Thymus (tissue), 11 donors: Measurements from ENCODE around the gene POLR3B. TPM values are rescaled to one million over a fixed set of nuclear protein-coding genes. Genes with fewer than 3 reads are reported as not detected.
"Not testable (repeated sequence)": the region's sequence is repeated elsewhere in the genome, so short reads cannot be mapped to it uniquely, and the experiment has no call there.

Experiments used
- DNase-seq, 9 donors: peaks; one replicate each; pipeline ENCODE4 v3.0.0-alpha.2; 2013; ENCODE audit warnings: low spot score in 9 of 9, low read depth in 6 of 9, missing footprints in 1 of 9
- H3K27ac ChIP-seq, 2 donors: one replicate each; pipeline ENCODE4 v1.5.1; 2013; ENCODE audit warnings: control low read depth in 1 of 2, low read depth in 1 of 2, low read length in 1 of 2, mild to moderate bottlenecking in 1 of 2, moderate library complexity in 1 of 2
- H3K27me3 ChIP-seq, 2 donors: one replicate each; pipeline ENCODE4 v1.5.1; 2013; ENCODE audit warnings: low read length in 1 of 2; ENCODE audit not compliant: control insufficient read depth in 2 of 2, insufficient read depth in 1 of 2
- H3K36me3 ChIP-seq, 2 donors: one replicate each; pipeline ENCODE4 v1.5.1; 2013; ENCODE audit warnings: low read length in 1 of 2, mild to moderate bottlenecking in 1 of 2, moderate library complexity in 1 of 2; ENCODE audit not compliant: control insufficient read depth in 2 of 2, insufficient read depth in 2 of 2
- H3K4me1 ChIP-seq, 2 donors: one replicate each; pipeline ENCODE4 v1.5.1; 2013; ENCODE audit warnings: low read length in 2 of 2; ENCODE audit not compliant: control insufficient read depth in 2 of 2, insufficient read depth in 2 of 2
- H3K4me3 ChIP-seq, 2 donors: one replicate each; pipeline ENCODE4 v1.5.1; 2013; ENCODE audit warnings: low read length in 2 of 2, control low read depth in 1 of 2, mild to moderate bottlenecking in 1 of 2
- H3K9me3 ChIP-seq, 2 donors: one replicate each; pipeline ENCODE4 v1.5.1; 2013; ENCODE audit warnings: low read length in 1 of 2, mild to moderate bottlenecking in 1 of 2; ENCODE audit not compliant: control insufficient read depth in 2 of 2, insufficient read depth in 1 of 2
- WGBS: extraction: QIAGEN DNeasy Blood & Tissue Kit; methylation state at CpG from one replicate; pipeline ENCODE4 v1.1.7; 2013; 5-methylcytosine and 5-hydroxymethylcytosine counted together
- polyA plus RNA-seq: library from polyadenylated mRNA; stranded (reverse); fragments of 200-250 nt; gene quantifications from one replicate; pipeline ENCODE4 v1.2.3, GENCODE V29; 2013
- total RNA-seq: library from RNA; stranded (reverse); fragments of 120-200 nt; gene quantifications from one replicate; pipeline ENCODE4 v1.2.4, GENCODE V29; 2013
- donor health status: healthy.

Gene POLR3B
- total and polyA plus RNA-seq, 2 donors = 4.5 to 7.5 TPM

DNA sequence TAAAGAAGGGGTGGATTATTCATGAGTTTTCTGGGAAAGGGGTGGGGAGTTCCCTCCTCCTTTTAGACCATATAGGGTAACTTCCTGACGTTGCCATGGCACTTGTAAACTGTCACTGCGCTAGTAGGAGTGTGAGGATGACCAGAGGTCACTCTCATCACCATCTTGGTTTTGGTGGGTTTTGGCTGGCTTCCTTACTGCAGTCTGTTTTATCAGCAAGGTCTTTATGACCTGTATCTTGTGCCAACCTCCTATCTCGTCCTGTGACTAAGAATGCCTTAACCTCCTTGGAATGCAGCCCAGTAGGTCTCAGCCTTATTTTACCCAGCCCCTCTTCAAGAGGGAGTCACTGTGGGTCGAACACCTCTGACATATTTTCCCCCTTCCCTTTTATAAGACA, 24.3 kb downstream of the POLR3B start:
- H3K27me3 ChIP-seq, H3K36me3 ChIP-seq, H3K4me1 ChIP-seq, H3K9me3 ChIP-seq, H3K27ac ChIP-seq, DNase-seq, H3K4me3 ChIP-seq: not testable (repeated sequence)
- 95% methylated on average over 4 of the region's 4 CpGs for WGBS

DNA sequence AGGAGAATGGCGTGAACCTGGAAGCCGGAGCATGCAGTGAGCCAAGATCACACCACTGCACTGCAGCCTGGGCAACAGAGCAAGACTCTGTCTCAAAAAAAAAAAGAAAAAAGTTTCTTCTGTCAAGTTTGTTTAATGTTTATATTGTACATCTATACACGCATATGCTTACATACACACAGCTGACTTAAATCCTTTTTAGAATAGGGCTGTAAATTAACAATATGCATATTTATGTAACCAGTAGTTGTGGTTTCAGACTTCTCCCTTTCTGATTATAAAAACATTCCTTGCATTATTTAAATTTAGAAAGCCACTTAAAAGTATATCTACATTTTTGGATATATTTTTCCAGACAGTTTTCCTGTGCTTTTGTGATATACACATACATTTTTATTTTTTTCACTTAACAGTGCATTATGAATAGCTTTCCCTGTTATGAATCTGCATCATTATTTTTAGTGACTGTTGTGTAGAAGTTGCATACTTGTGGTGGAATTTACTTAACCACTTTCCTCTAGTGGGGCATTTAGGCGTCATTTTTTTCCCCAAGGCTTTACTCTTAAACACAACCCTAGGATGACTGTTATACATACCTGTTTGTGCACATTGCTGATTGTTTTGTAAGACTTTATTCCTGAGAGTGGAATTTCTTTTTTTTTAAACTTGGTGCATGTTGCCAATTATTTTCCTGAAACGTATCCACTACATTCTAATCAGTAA, 29.4 kb downstream of the POLR3B start:
- Histone ChIP-seq H3K27ac (no peak overlapping the region), H3K4me3 (no peak overlapping the region), H3K9me3 (no peaks in the 10 kb centered on the region), H3K27me3 (no peaks in the 10 kb centered on the region), H3K4me1 (no peaks in the 10 kb centered on the region), H3K36me3 (no peaks in the 10 kb centered on the region)
- 98% methylated on average over 5 of the region's 5 CpGs for WGBS
- DNase-seq = no peak

DNA sequence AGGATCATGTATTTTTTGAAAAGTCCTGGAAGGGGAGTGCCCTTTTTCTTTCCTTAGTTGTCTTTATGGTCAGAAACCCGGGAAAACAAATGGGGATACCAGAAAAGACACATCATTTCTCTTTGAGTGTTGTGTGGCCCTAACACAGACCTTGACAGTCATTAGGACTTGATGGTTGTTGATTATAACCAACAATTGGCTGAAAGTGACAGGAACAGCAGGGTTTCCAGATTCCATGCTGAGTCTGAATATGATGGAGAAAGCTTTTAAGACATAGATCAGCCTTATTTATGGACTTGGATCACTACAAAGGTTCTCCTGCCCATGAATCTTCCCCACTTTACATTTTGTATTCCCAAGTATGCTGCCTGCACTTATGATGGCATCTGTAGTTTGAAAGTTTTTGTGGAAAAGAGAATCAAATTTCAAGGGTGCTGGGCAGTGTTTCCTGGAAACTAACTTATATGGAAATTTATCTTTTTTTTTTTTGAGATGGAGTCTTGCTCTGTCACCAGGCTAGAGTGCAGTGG, 30.4 kb downstream of the POLR3B start:
- Histone ChIP-seq H3K27ac (no peak overlapping the region), H3K4me3 (no peak overlapping the region), H3K36me3 (no peaks in the 10 kb centered on the region), H3K4me1 (no peaks in the 10 kb centered on the region), H3K27me3 (no peaks in the 10 kb centered on the region), H3K9me3 (no peaks in the 10 kb centered on the region)
- DNase-seq = no peak
- 96% methylated on average over 1 of the region's 1 CpG for WGBS

DNA sequence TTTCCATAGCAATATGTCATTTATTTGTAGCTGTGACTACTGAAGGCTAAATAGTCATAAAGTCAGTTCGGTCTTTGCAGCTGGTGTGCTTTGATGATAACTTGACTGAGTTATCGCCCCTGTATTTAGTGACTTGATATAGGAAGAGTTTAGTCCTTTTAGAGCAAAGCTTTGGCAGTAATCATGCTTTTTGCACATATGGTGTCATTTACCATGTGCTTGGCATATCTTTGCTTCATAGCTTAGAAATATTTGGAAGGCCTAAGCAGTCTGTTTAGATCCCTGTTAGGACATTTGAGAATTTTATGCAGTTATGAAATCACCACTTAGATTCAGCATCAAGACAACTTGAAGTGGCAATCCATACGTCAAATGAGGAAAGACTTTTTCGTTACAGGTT, 31.6 kb downstream of the POLR3B start:
- no peak overlapping the region for H3K27ac ChIP-seq
- no peaks in the 10 kb centered on the region for H3K9me3 ChIP-seq
- no peak for DNase-seq
- H3K4me3 ChIP-seq = no peak overlapping the region
- no peaks in the 10 kb centered on the region for H3K36me3 ChIP-seq
- no peaks in the 10 kb centered on the region for H3K4me1 ChIP-seq
- no peaks in the 10 kb centered on the region for H3K27me3 ChIP-seq
- WGBS = 96% methylated on average over 4 of the region's 4 CpGs

DNA sequence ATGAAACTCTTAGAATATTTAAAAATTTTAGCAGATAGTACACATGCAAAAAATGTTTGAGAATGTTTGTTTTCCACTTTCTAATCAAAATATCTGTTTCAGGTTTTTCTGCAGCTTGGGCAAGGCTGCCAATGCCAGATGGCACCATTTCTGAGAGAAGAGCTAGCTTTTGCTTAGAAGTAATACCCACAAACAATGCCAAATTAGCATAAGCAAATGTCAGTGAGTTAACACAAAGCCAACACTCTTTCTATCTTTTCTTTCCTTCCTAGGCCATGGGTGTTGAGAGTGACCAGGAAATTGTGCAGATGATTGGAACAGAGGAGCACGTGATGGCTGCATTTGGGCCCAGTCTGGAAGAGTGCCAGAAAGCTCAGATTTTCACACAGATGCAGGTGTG, 35.2 kb downstream of the POLR3B start:
- Histone ChIP-seq H3K27me3 (no peaks in the 10 kb centered on the region), H3K27ac (no peak overlapping the region), H3K9me3 (peaks cover 0 to 2% of the 10 kb centered on the region in 2 donors), H3K36me3 (peaks cover 5% of the 10 kb centered on the region in 2 donors), H3K4me1 (no peaks in the 10 kb centered on the region), H3K4me3 (no peak overlapping the region)
- 93% methylated on average over 1 of the region's 1 CpG for WGBS
- DNase-seq = no peak

DNA sequence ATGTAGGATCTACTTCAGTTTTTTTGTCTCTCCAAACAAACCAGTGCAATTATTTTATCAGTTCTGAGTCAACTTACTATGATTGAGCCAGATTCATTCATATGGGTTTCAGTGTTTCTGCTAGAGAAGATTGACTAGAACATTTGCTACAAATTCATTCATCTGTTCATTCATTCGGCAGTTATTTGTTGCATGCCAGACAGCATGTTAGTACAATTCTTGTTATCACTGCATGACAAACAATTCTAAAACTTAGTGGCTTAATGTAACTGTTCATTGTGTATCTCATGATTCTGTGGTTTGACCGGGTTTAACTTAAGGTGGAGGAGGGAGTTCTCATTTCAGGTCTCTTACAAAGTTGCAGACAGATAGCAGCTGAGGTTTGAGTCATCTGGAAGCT, 52.3 kb downstream of the POLR3B start:
- Histone ChIP-seq H3K27me3 (no peaks in the 10 kb centered on the region), H3K4me3 (no peak overlapping the region), H3K4me1 (no peaks in the 10 kb centered on the region), H3K27ac (no peak overlapping the region), H3K36me3 (peaks cover 0 to 2% of the 10 kb centered on the region in 2 donors), H3K9me3 (no peaks in the 10 kb centered on the region)
- no peak for DNase-seq
- 95% methylated on average over 2 of the region's 2 CpGs for WGBS

DNA sequence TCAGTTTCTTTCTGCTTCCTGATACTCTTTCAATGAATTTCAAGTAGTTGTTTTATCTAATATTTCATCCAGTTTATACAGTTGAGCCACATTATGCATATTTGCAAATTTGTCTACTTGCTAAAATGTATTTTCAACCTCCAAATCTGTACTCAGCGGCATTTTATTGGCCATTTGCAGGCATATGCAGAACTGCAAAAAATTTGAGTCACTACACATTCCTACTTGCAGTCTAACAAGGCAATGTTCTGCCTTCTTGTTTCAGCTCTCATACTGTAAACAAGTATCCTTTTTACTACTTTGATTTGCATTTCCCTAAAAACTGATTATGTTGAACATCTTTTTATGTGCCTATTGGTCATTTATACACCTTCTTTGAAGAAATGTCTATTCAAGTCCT, 55.0 kb downstream of the POLR3B start:
- Histone ChIP-seq H3K36me3 (peaks cover 3 to 6% of the 10 kb centered on the region in 2 donors), H3K4me3 (no peak overlapping the region), H3K4me1 (no peaks in the 10 kb centered on the region), H3K27ac (no peak overlapping the region), H3K27me3 (no peaks in the 10 kb centered on the region), H3K9me3 (no peaks in the 10 kb centered on the region)
- 99% methylated on average over 1 of the region's 1 CpG for WGBS
- no peak for DNase-seq

DNA sequence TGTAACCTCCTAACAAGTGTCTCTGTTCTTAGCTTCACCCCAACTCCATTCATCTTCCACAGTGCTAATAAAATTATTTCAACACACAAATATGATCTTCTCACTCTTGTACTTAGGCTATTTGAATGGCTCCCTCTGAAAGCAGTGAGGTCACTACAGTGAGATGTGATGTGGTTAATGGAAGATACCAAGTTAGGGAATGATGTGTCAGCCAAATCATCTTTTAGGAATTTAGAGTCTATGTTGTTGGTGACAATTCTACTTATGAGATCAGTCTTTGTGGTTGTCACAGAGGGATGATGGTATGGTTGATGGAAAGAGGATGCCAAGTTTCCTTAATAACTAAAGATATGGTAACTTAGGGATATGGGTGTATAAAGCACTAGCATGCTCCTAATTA, 57.6 kb downstream of the POLR3B start:
- H3K9me3 ChIP-seq = no peaks in the 10 kb centered on the region
- H3K27me3 ChIP-seq = no peaks in the 10 kb centered on the region
- DNase-seq = no peak
- H3K4me1 ChIP-seq = no peaks in the 10 kb centered on the region
- H3K4me3 ChIP-seq = no peak overlapping the region
- H3K27ac ChIP-seq = no peak overlapping the region
- peaks cover 3 to 6% of the 10 kb centered on the region in 2 donors for H3K36me3 ChIP-seq

DNA sequence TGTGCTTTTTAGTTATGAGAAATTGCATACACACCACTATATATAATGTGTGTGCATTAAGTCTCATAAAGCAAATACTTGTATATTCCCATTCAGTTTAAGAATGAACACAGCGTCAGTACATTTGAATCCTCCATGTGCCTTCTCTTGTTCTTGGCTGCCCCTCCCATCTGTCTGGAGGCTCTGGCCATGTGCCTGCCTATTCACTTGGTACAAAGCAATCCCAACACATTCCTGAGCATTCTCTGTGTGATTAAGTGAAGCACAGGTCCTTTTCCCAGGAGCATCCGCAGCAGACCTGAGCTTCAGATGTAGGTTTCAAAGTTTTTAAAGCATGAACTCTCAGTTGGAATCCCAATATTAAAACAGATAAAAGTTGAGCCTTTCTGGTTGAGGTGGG, 58.7 kb downstream of the POLR3B start:
- Histone ChIP-seq H3K27ac (no peak overlapping the region), H3K36me3 (peaks cover 3 to 6% of the 10 kb centered on the region in 2 donors), H3K4me3 (no peak overlapping the region), H3K27me3 (no peaks in the 10 kb centered on the region), H3K9me3 (no peaks in the 10 kb centered on the region), H3K4me1 (no peaks in the 10 kb centered on the region)
- 97% methylated on average over 2 of the region's 2 CpGs for WGBS
- DNase-seq = no peak
